Measurements from ENCODE around the gene COL17A1.

DNA sequence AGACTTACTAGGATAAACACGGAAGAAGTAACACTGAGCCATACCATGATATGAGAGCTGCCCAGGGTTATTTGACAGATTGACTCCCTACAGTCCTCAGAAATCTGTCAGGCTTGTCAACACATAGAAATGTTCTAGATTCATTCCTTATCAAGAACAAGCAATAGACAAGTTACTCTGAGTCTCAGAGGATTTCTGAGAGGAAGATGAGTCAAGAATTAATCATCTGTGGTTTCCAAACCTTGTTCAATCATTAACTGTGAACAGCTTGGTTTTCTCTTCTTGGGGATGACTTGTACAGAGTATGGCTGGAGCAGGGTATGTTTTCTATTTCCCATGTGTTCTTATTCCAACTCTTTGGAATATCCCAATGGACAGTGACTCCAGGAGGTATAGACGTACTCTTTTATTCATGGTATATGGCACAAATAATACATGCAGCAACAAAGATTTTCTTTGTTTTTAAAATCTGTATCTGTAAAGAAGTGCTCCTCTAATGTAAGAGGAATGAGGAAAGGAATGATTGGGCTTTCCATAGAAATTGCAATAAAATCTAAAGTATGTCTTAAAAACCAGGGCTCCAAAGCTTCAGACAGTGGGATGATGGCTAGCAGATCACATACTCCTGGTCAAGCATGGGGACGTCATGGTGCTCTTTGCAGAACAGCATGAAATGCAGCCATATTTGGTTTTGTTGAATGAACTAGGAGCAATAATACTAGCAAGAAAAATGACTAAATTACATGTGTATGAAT is 24.4 kb upstream of the COL17A1 start:
- TF ChIP-seq CEBPB (IDR thresholded peaks at IDR 0.05), result no peak
- no peak for TF ChIP-seq EP300 (IDR thresholded peaks at IDR 0.05; ENCODE audit: borderline replicate concordance)
- no peak for TF ChIP-seq NFIC (IDR thresholded peaks at IDR 0.05)
- TF ChIP-seq EGR1 (IDR thresholded peaks at IDR 0.05), result no peak

All from Ishikawa (cell line).